GM19239 (cell line): ENCODE data around the gene LRP1B.
"Not testable (repeated sequence)": the region's sequence is repeated elsewhere in the genome, so short reads cannot be mapped to it uniquely, and the experiment has no call there.

ENCODE experiments used
- DNase-seq: peaks from one replicate; pipeline ENCODE4 v3.0.0; 2011; ENCODE audit warnings: low spot score; ENCODE audit not compliant: insufficient read length
- FAIRE-seq: peaks from 2 replicates; lab custom pipeline; 2011; peaks lifted over from hg19 to GRCh38; lab: Jason Lieb, UNC

LRP1B gene

DNA sequence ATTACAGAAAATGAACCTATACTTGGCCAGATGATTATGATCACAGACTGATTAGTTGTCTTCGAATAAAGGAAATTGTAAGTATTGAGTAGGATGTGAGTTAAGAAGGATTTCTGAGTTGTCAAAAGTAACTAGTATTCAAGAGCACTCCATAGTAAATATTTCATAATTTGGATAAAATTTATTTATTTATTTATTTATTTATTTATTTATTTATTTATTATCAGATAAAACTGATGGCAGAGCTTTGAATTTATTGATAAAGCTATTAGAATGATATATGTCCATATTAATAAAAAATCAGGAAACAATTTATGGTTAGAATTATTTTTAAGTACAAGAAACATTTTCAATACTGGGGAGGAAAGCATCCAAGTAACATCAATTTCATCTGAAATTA is 1634.1 kb downstream of the LRP1B start:
- FAIRE-seq (no peak), DNase-seq (no peak)

DNA sequence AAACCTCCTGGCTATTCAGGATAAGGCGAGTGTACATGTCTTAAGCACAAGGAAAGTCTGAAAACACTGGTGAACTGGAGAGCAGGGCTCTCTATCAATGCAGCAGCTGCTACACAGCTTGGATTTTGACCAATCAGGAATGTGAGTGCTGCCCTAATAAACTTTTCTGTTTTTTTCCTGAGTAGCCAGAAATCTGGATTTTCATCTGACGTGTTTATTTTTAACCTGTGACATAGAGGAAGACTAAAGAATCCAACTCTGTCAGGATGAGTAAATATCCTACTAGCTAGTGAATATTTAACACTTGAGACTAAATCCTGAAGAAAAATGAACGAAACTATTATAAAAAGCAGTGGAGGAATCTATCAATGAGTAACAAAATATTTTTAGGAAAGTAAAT is 1638.9 kb downstream of the LRP1B start:
- FAIRE-seq = no peak

GRCh38 chr2:140489193-140489592 is 1641.6 kb downstream of the LRP1B start:
- DNase-seq (no peak), FAIRE-seq (no peak)

More for the DNA sequence above, 1638.9 kb downstream of the LRP1B start:
- DNase-seq = no peak

- DNase-seq (no peak), FAIRE-seq (no peak)
Observed at GRCh38 chr2:140481136-140481535, 1649.7 kb downstream of the LRP1B start.

DNA sequence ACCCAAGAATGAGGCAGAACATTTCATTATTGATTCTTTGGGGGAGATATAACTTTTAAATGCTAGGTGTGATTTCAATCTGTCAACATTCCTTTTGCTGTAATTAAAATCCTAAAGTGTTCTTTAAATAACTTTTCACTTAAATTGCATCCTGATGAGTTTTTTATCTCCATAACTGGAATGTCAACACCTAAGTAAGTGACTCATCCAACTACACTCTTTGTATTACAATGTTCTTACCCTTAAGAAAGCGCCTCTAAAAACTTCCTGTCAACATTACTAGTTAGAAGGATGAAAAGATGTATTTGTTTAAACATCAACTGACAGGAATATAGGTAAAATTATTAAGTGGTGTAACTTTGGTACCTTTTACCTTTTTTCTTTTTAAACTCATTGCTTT is 1657.0 kb downstream of the LRP1B start:
- FAIRE-seq (no peak), DNase-seq (no peak)

GRCh38 chr2:140472676-140473075 is 1658.1 kb downstream of the LRP1B start:
- DNase-seq (no peak), FAIRE-seq (no peak)

- no peak for DNase-seq
- FAIRE-seq = no peak
Observed at GRCh38 chr2:140465301-140465700, 1665.5 kb downstream of the LRP1B start.

GRCh38 chr2:140462990-140463389 is 1667.8 kb downstream of the LRP1B start:
- DNase-seq (no peak), FAIRE-seq (no peak)

DNA sequence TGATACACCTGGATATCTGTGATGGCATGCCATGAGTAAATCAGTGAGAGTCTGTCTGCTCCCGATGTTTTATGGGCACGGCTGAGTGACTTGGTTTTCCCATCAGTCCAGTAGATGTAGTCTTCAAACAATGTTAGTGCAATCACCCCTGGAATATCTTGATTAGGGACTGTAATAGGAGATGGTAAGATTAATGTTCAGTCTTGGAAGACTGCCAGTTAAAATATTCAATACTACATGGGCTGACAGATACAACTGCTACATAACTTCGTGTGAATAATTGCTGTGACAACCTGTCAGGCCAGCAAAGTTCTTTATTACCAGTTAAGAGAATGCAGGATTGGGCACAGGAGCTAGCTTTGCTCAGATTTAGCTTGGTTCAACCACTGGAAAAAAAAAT is 1673.3 kb downstream of the LRP1B start:
- no peak for FAIRE-seq
- DNase-seq = no peak

DNA sequence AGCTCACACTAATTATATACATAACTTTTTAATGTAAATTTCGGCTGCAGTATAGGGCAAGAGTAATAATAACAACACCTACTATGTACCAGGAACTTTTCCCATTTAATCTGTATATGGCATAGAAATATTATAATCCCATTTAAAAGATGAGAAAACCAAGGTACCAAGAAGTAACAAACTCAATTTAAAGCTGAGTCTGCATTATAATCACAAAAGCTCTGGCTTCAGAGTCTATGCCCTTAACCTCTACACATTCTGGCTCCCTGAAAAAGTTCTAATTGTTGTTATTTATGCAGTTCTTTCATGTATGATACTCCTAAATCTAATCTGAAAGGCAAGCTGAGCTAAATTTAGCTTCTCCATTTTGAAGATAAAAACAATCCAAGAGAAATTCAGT is 1675.5 kb downstream of the LRP1B start:
- FAIRE-seq = no peak

GRCh38 chr2:140454717-140455116 is 1676.1 kb downstream of the LRP1B start:
- no peak for FAIRE-seq
- no peak for DNase-seq

More for the DNA sequence above, 1675.5 kb downstream of the LRP1B start:
- DNase-seq = no peak

DNA sequence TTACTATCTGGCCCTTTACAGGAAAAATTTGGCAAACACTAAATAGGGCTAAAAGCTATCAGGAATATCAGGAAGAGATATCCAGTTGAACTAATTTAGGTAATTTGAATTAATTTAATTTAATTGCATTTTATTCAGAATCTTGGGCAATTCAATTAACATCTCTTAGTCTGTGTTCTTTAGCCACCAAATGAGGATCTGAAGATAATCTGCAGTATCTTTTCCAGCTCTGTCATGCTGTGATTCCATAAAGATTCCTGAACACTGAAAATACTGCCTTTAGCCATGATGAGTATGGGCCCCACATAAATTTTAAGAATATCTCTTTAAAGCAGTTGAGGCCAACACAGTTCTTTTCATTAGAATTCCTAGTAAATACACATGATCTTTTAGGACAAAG is 1679.5 kb downstream of the LRP1B start:
- FAIRE-seq (no peak), DNase-seq (no peak)

- DNase-seq (no peak), FAIRE-seq (no peak)
Observed at GRCh38 chr2:140442319-140442718, 1688.5 kb downstream of the LRP1B start.

- FAIRE-seq = no peak
- DNase-seq = no peak
Observed at GRCh38 chr2:140440815-140441214, 1690.0 kb downstream of the LRP1B start.

DNA sequence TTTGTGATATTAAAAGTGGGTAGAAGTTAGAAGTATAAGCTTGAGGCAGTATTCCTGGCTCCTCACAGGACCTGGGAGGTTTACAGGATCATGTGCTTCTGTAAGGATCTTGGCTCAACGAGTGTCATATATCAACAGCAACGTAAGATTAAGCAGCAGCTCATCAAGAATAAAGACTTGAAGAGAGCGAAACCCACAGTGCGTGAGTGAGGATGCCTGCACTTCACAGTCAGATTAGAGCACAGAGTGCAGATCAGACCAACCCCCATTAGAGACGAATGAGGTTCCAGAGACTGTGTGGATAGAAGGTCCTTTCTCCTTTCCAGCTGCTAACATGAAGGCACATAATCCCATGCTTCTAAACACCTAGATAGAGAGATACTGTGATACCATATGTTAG is 1693.9 kb downstream of the LRP1B start:
- FAIRE-seq (no peak), DNase-seq (no peak)

DNA sequence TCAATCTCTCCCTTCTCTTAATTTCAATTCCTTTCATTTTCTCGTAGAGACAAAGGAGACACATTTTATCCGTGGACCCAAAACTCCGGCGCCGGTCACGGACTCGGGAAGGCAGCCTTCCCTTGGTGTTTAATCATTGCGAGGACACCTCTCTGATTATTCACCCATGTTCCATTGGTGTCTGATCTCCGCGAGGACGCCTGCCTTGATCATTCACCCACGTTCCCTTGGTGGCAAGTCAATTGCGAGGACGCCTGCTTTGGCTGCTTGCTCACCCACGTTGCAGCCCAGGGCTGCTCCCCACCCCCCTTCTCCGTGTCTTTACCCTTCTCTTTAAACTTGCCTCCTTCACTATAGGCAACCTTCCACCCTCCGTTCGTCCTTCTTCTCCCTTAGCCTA is 1703.8 kb downstream of the LRP1B start:
- DNase-seq, FAIRE-seq: not testable (repeated sequence)

- FAIRE-seq (no peak), DNase-seq (no peak)
Observed at GRCh38 chr2:140424471-140424870, 1706.3 kb downstream of the LRP1B start.

- FAIRE-seq (no peak), DNase-seq (no peak)
Observed at GRCh38 chr2:140422759-140423158, 1708.1 kb downstream of the LRP1B start.

DNA sequence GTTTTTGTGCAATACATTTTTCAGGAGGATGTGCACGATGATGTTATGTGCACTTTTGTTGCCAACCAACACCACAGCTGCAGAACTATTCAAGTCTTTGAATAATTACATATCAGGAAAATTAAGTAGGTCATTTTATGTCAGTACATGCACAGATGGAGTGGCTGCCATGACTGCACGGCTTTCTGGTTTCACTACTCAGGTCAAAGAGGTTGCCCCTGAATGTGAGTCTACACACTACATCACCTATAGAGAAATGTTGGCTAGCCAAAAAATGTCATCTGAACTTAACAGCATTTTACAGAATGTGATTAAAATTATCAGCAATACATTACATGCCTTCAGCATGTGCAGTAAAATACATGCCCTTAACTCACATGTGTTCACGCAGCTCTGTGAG is 1713.3 kb downstream of the LRP1B start:
- DNase-seq = no peak
- FAIRE-seq = no peak

GRCh38 chr2:140416577-140416976 is 1714.2 kb downstream of the LRP1B start:
- FAIRE-seq (no peak), DNase-seq (no peak)

GRCh38 chr2:140415035-140415434 is 1715.8 kb downstream of the LRP1B start:
- FAIRE-seq, DNase-seq: not testable (repeated sequence)

- DNase-seq (no peak), FAIRE-seq (no peak)
Observed at GRCh38 chr2:140410695-140411094, 1720.1 kb downstream of the LRP1B start.

DNA sequence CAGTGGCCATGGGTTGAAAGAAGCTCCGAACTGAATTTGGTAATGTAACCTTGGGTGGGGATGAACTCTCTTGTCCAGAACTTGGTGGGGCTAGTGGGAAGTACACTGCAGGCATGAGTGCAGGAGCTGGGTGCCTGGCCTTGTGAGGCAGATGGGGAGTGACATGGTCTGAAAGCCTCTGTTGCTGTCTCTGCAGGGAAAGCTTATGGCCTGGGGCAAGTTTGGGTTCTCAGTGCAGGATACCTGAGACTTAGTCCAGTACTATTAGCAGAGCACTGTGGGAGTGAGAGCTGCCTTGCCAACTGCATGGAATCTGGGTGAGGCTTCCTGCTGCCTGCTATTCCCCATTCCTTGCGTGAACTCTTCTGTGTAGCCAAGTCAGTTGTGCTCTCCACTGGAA is 1729.8 kb downstream of the LRP1B start:
- DNase-seq (no peak), FAIRE-seq (no peak)
